HEK293 (cell line): ENCODE measurements around the gene ELMO1.

ENCODE experiments used
- CTCF ChIA-PET: fragments of 350-600 bp; formaldehyde crosslinking; extraction: SDS; loops from one replicate; lab custom pipeline; 2021; ENCODE audit warnings: antibody characterized with exemption; lab: Yijun Ruan, JAX
- POLR2A ChIA-PET: fragments of 300-600 bp; formaldehyde crosslinking; extraction: SDS; loops from one replicate; lab custom pipeline; 2020; ENCODE audit warnings: antibody characterized with exemption, inconsistent platforms; lab: Yijun Ruan, JAX
- H3K27ac ChIP-seq: fragments of 200-500 bp; sonication (Bioruptor generic); 2 replicates; pipeline ENCODE4 v1.5.1; 2014; ENCODE audit warnings: low read depth, low read length, control low read depth, inconsistent platforms; ENCODE audit errors: extremely low read depth
- H3K36me3 ChIP-seq, 2 experiments: fragments of 200-500 bp in 1 of 2; sonication (Bioruptor generic) in 1 of 2; 1 replicate in 1 of 2; 2 replicates in 1 of 2; pipeline ENCODE4 v1.5.1; 2014 to 2017; ENCODE audit warnings: inconsistent platforms in 2 of 2, low read length in 2 of 2; ENCODE audit not compliant: control insufficient read depth in 2 of 2, insufficient read depth in 1 of 2
- H3K4me1 ChIP-seq: fragments of 200-500 bp; sonication (Bioruptor generic); 2 replicates; pipeline ENCODE4 v1.5.1; 2014; ENCODE audit warnings: mild to moderate bottlenecking, low read length, inconsistent platforms; ENCODE audit not compliant: control insufficient read depth, insufficient read depth
- H3K4me3 ChIP-seq: 2 replicates; pipeline ENCODE4 v1.5.1; 2011; ENCODE audit warnings: low read depth, mild to moderate bottlenecking, control low read depth, low read length, moderate library complexity
- H3K9me3 ChIP-seq: fragments of 200-500 bp; sonication (Bioruptor generic); 2 replicates; pipeline ENCODE4 v1.5.1; 2014; ENCODE audit warnings: low read depth, low read length, inconsistent platforms; ENCODE audit not compliant: control insufficient read depth, insufficient read depth
- AEBP2 ChIP-seq: fragments of 450-650 bp; formaldehyde crosslinking; IDR thresholded peaks from 2 replicates; pipeline ENCODE4 v1.5.1; 2016; ENCODE audit warnings: missing biosample characterization, missing genetic modification characterization, borderline replicate concordance
- GLI2 ChIP-seq: fragments of 450-650 bp; formaldehyde crosslinking; IDR thresholded peaks from 2 replicates; pipeline ENCODE4; 2017; ENCODE audit warnings: missing biosample characterization, missing genetic modification characterization, low read depth, borderline replicate concordance
- INSM2 ChIP-seq: fragments of 450-650 bp; formaldehyde crosslinking; IDR thresholded peaks from 2 replicates; pipeline ENCODE4 v1.5.1; 2016; ENCODE audit warnings: missing biosample characterization, missing genetic modification characterization
- REPIN1 ChIP-seq: fragments of 450-650 bp; formaldehyde crosslinking; IDR thresholded peaks from 2 replicates; pipeline ENCODE4 v1.5.1; 2017; ENCODE audit warnings: missing biosample characterization, missing genetic modification characterization, low read depth
- ZBTB6 ChIP-seq: fragments of 450-650 bp; formaldehyde crosslinking; IDR thresholded peaks from 2 replicates; pipeline ENCODE4 v1.5.1; 2017; ENCODE audit warnings: missing biosample characterization, missing genetic modification characterization
- ZNF132 ChIP-seq: fragments of 450-650 bp; formaldehyde crosslinking; IDR thresholded peaks from 2 replicates; pipeline ENCODE4 v1.5.1; 2017; ENCODE audit warnings: missing biosample characterization, missing genetic modification characterization, borderline replicate concordance
- ZNF174 ChIP-seq: fragments of 450-650 bp; formaldehyde crosslinking; IDR thresholded peaks from 2 replicates; pipeline ENCODE4 v1.5.0; 2017; ENCODE audit warnings: missing biosample characterization, mild to moderate bottlenecking, missing genetic modification characterization
- ZNF175 ChIP-seq: fragments of 450-650 bp; formaldehyde crosslinking; IDR thresholded peaks from 2 replicates; pipeline ENCODE4 v1.5.1; 2016; ENCODE audit warnings: missing biosample characterization, missing genetic modification characterization
- ZNF184 ChIP-seq: fragments of 450-650 bp; IDR thresholded peaks from 2 replicates; pipeline ENCODE4 v1.5.1; 2018; ENCODE audit warnings: missing biosample characterization, mild to moderate bottlenecking, missing genetic modification characterization
- ZNF19 ChIP-seq: fragments of 450-650 bp; formaldehyde crosslinking; IDR thresholded peaks from 2 replicates; pipeline ENCODE4; 2016; ENCODE audit warnings: missing biosample characterization, missing genetic modification characterization, low read depth
- ZNF202 ChIP-seq: fragments of 450-650 bp; formaldehyde crosslinking; IDR thresholded peaks from 2 replicates; pipeline ENCODE4 v1.5.1; 2016; ENCODE audit warnings: missing biosample characterization, missing genetic modification characterization, borderline replicate concordance
- ZNF274 ChIP-seq, 2 experiments: fragments of 200-500 bp in 1 of 2; fragments of 450-650 bp in 1 of 2; sonication (Bioruptor generic) in 1 of 2; formaldehyde crosslinking in 1 of 2; IDR thresholded peaks; 2 replicates each; pipeline versions ENCODE4 v1.5.1 to v1.6.1; 2014 to 2016; ENCODE audit warnings: borderline replicate concordance in 1 of 2, inconsistent platforms in 1 of 2, low read length in 1 of 2, missing biosample characterization in 1 of 2, missing genetic modification characterization in 1 of 2
- ZNF324 ChIP-seq: fragments of 450-650 bp; formaldehyde crosslinking; IDR thresholded peaks from 2 replicates; pipeline ENCODE4 v1.5.1; 2016; ENCODE audit warnings: missing biosample characterization, missing genetic modification characterization
- ZNF350 ChIP-seq: fragments of 450-650 bp; formaldehyde crosslinking; IDR thresholded peaks from 2 replicates; pipeline ENCODE4 v1.5.0; 2017; ENCODE audit warnings: missing biosample characterization, mild to moderate bottlenecking, missing genetic modification characterization
- ZNF48 ChIP-seq: fragments of 450-650 bp; formaldehyde crosslinking; IDR thresholded peaks from 2 replicates; pipeline ENCODE4 v1.5.1; 2016; ENCODE audit warnings: missing biosample characterization, missing genetic modification characterization
- ZNF585B ChIP-seq: fragments of 450-650 bp; formaldehyde crosslinking; IDR thresholded peaks from 2 replicates; pipeline ENCODE4 v1.5.1; 2016; ENCODE audit warnings: missing biosample characterization, missing genetic modification characterization
- ZNF677 ChIP-seq: fragments of 450-650 bp; IDR thresholded peaks from 2 replicates; pipeline ENCODE4 v1.5.0; 2018; ENCODE audit warnings: missing biosample characterization, mild to moderate bottlenecking, missing genetic modification characterization, moderate library complexity
- ZNF837 ChIP-seq: fragments of 450-650 bp; formaldehyde crosslinking; IDR thresholded peaks from 2 replicates; pipeline ENCODE4 v1.5.1; 2016; ENCODE audit warnings: missing biosample characterization, missing genetic modification characterization

Gene ELMO1

GRCh38 chr7:36904101-36904500 is 544.6 kb downstream of the ELMO1 start:
- Histone ChIP-seq H3K9me3 (no peaks in the 10 kb centered on the region), H3K36me3 (no peaks in the 10 kb centered on the region)
- CTCF ChIA-PET: interaction anchor here (0.6 kb wide), 1 partner anchor 40 kb away, joined by 4 read pairs; no protein-coding TSS in a partner anchor
- TF ChIP-seq ZNF132 (tag by site-specific recombination) (no peak), GLI2 (no peak), AEBP2 (tag by site-specific recombination) (no peak), INSM2 (tag by site-specific recombination) (no peak), ZNF19 (tag by site-specific recombination) (no peak)
- TF ChIP-seq, all 188 proteins: peak for 0
- POLR2A ChIA-PET: no interaction called here
- no peak overlapping the region for H3K27ac ChIP-seq
- no peaks in the 10 kb centered on the region for H3K4me1 ChIP-seq
- no peak overlapping the region for H3K4me3 ChIP-seq

- no peaks in the 10 kb centered on the region for H3K9me3 ChIP-seq
- CTCF ChIA-PET: interaction anchor here (1.2 kb wide), 1 partner anchor 281 kb away, joined by 3 read pairs; no protein-coding TSS in a partner anchor
- TF ChIP-seq ZBTB6 (tag by site-specific recombination): no peak
- TF ChIP-seq ZNF677 (tag by site-specific recombination): no peak
- no peak for TF ChIP-seq ZNF48 (tag by site-specific recombination)
- TF ChIP-seq ZNF202 (tag by site-specific recombination): no peak
- TF ChIP-seq ZNF175 (tag by site-specific recombination): no peak
- no peak for TF ChIP-seq INSM2 (tag by site-specific recombination)
- no peak for TF ChIP-seq ZNF324 (tag by site-specific recombination)
- no peak for TF ChIP-seq ZNF837 (tag by site-specific recombination)
- no peak for TF ChIP-seq REPIN1 (tag by site-specific recombination)
- TF ChIP-seq ZNF174 (tag by site-specific recombination): no peak
- TF ChIP-seq ZNF274 (IDR thresholded peaks at IDR 0.05; ENCODE audit: low read length): no peak
- no peak for TF ChIP-seq ZNF274 (tag by site-specific recombination; IDR thresholded peaks at IDR 0.05; ENCODE audit: borderline replicate concordance)
- no peak for TF ChIP-seq ZNF585B
- TF ChIP-seq ZNF184: no peak
- TF ChIP-seq ZNF350 (tag by site-specific recombination): no peak
- no peak overlapping the region for H3K4me3 ChIP-seq
- no peak overlapping the region for H3K27ac ChIP-seq
- H3K4me1 ChIP-seq: no peaks in the 10 kb centered on the region
- POLR2A ChIA-PET: no interaction called here
- H3K36me3 ChIP-seq: no peaks in the 10 kb centered on the region
Observed at GRCh38 chr7:36900988-36901710, 547.5 kb downstream of the ELMO1 start.
